ENCODE measurements around the gene SETBP1.

SETBP1 gene

DNA sequence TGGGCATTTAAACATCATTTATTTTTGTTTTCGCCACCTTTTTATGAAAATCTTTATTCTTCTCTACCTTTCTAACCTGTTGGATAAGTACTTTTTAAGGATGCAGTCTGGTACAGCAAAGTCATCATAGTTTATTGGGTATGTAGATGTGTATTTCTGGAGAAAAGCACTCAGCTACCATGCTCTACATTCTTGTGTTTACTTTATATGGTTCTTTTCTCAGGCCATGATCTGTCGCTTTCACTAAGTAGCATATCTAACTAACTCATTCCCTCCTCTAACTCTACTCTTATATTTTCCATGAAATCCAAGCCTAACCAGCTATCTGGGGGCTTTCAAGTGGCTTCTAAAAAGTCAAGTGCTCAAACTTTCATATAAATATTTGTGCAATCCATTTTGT lies 25.3 kb upstream of the SETBP1 start:
- Histone ChIP-seq H3K4me2 (ENCODE audit: low read length) (no peak overlapping the region), H3K9me2 (ENCODE audit: low read depth, low read length) (no peaks in the 10 kb centered on the region), H3K9me3 (ENCODE audit: low read length) (no peaks in the 10 kb centered on the region), H3K27ac (ENCODE audit: low read depth, low read length, poor library complexity, severe bottlenecking) (no peak overlapping the region), H3K79me2 (ENCODE audit: insufficient read depth, low read length) (no peaks in the 10 kb centered on the region), H4K20me1 (ENCODE audit: insufficient read depth, low read length) (no peaks in the 10 kb centered on the region), H3K36me3 (ENCODE audit: insufficient read depth, low read length) (no peaks in the 10 kb centered on the region), H3K9ac (ENCODE audit: low read length) (no peak overlapping the region), H2AFZ (ENCODE audit: low read length) (no peak overlapping the region), H3K27me3 (ENCODE audit: insufficient read depth, low read length) (no peaks in the 10 kb centered on the region), H3K4me1 (ENCODE audit: insufficient read depth, low read length, severe bottlenecking) (no peaks in the 10 kb centered on the region), H3F3A (ENCODE audit: insufficient read depth, low read length) (no peaks in the 10 kb centered on the region), H3K4me3 (ENCODE audit: low read depth, low read length, poor library complexity, severe bottlenecking) (no peak overlapping the region)
- TF ChIP-seq, protein P1, sequence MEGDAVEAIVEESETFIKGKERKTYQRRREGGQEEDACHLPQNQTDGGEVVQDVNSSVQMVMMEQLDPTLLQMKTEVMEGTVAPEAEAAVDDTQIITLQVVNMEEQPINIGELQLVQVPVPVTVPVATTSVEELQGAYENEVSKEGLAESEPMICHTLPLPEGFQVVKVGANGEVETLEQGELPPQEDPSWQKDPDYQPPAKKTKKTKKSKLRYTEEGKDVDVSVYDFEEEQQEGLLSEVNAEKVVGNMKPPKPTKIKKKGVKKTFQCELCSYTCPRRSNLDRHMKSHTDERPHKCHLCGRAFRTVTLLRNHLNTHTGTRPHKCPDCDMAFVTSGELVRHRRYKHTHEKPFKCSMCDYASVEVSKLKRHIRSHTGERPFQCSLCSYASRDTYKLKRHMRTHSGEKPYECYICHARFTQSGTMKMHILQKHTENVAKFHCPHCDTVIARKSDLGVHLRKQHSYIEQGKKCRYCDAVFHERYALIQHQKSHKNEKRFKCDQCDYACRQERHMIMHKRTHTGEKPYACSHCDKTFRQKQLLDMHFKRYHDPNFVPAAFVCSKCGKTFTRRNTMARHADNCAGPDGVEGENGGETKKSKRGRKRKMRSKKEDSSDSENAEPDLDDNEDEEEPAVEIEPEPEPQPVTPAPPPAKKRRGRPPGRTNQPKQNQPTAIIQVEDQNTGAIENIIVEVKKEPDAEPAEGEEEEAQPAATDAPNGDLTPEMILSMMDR (IDR thresholded peaks at IDR 0.05; ENCODE audit: low read length): no peak
- no peak for TF ChIP-seq EZH2 (IDR thresholded peaks at IDR 0.05; ENCODE audit: borderline replicate concordance, low read length)

DNA sequence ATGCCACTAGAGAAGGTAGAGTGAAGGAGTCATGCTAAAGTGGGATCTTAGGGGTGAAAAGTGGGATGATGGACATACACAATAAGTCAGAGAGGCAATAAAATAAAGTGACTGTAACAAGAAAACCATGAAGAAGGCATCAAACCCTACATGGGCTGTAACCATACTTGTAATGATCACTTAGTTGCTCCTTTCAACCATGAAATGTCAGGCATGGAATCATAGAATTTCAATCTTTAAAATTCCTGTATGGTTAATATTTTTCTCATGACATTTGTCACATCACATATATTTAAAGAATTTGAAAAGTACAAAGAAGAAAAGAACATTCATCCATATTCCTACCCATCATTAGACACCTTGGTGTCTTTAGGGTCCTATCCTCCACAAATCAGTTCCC lies 20.9 kb upstream of the SETBP1 start:
- H3F3A ChIP-seq (ENCODE audit: insufficient read depth, low read length): no peaks in the 10 kb centered on the region
- H3K36me3 ChIP-seq (ENCODE audit: insufficient read depth, low read length): no peaks in the 10 kb centered on the region
- H3K9me3 ChIP-seq (ENCODE audit: low read length): no peaks in the 10 kb centered on the region
- H3K9ac ChIP-seq (ENCODE audit: low read length): no peak overlapping the region
- H3K27me3 ChIP-seq (ENCODE audit: insufficient read depth, low read length): no peaks in the 10 kb centered on the region; the same call in 1 of the 2 replicates
- TF ChIP-seq, protein P1 (IDR thresholded peaks at IDR 0.05; ENCODE audit: low read length): no peak
- TF ChIP-seq EZH2 (IDR thresholded peaks at IDR 0.05; ENCODE audit: borderline replicate concordance, low read length): no peak
- H3K79me2 ChIP-seq (ENCODE audit: insufficient read depth, low read length): no peaks in the 10 kb centered on the region
- no peak overlapping the region for H3K4me2 ChIP-seq (ENCODE audit: low read length)
- H2AFZ ChIP-seq (ENCODE audit: low read length): no peak overlapping the region
- no peaks in the 10 kb centered on the region for H4K20me1 ChIP-seq (ENCODE audit: insufficient read depth, low read length)
- no peaks in the 10 kb centered on the region for H3K9me2 ChIP-seq (ENCODE audit: low read depth, low read length)
- no peak overlapping the region for H3K4me3 ChIP-seq (ENCODE audit: low read depth, low read length, poor library complexity, severe bottlenecking)
- H3K4me1 ChIP-seq (ENCODE audit: insufficient read depth, low read length, severe bottlenecking): no peaks in the 10 kb centered on the region
- H3K27ac ChIP-seq (ENCODE audit: low read depth, low read length, poor library complexity, severe bottlenecking): no peak overlapping the region

DNA sequence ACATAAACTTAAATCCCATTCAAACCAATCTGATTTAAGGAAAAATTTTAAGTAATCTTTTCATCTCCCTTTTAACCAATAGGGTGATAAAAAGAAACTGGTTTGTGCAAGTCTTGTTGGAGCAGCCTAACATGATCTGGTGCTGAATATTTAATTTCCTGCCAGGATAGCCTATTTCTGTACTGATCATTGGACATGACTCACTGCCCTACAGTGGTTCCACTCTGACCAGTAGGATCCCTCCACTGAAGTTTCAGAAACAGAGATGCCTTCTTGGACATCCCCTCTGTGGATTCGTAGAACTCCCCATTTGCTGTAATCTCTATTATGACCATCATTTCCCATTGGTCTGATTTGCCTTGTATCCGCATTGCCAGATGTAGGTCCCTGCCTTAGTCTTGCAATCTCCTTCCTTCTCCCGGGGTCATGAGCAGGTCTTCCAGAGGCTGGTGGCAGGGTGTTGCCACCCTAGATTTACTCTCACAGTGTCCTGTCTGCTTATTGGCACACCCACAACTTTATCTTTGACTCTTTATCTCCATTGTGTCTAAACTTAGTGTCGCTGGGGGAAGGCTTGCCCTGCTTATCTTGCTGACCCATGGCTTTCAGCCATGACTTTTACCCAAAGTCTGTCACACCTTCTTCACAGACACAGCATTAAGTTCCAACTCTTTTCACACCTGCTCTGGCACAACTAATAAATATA lies 12.3 kb upstream of the SETBP1 start:
- no peak overlapping the region for H2AFZ ChIP-seq (ENCODE audit: low read length)
- no peak overlapping the region for H3K9ac ChIP-seq (ENCODE audit: low read length)
- no peak overlapping the region for H3K27ac ChIP-seq (ENCODE audit: low read depth, low read length, poor library complexity, severe bottlenecking)
- H3K4me2 ChIP-seq (ENCODE audit: low read length): no peak overlapping the region
- TF ChIP-seq EZH2 (IDR thresholded peaks at IDR 0.05; ENCODE audit: borderline replicate concordance, low read length): no peak
- TF ChIP-seq, protein P1 (IDR thresholded peaks at IDR 0.05; ENCODE audit: low read length): no peak
- H3K36me3 ChIP-seq (ENCODE audit: insufficient read depth, low read length): no peaks in the 10 kb centered on the region
- H3K79me2 ChIP-seq (ENCODE audit: insufficient read depth, low read length): no peaks in the 10 kb centered on the region
- H3F3A ChIP-seq (ENCODE audit: insufficient read depth, low read length): no peaks in the 10 kb centered on the region
- H3K9me2 ChIP-seq (ENCODE audit: low read depth, low read length): no peaks in the 10 kb centered on the region
- H3K9me3 ChIP-seq (ENCODE audit: low read length): no peaks in the 10 kb centered on the region
- no peak overlapping the region for H3K4me3 ChIP-seq (ENCODE audit: low read depth, low read length, poor library complexity, severe bottlenecking)
- H3K4me1 ChIP-seq (ENCODE audit: insufficient read depth, low read length, severe bottlenecking): no peaks in the 10 kb centered on the region
- H3K27me3 ChIP-seq (ENCODE audit: insufficient read depth, low read length): no peaks in the 10 kb centered on the region
- no peaks in the 10 kb centered on the region for H4K20me1 ChIP-seq (ENCODE audit: insufficient read depth, low read length)
